Measurements from ENCODE around the gene FMR1NB.

GRCh38 chrX:147981038-147981752 is at the start of gene FMR1NB:
- TF ChIP-seq GABPA (IDR thresholded peaks at IDR 0.05; ENCODE audit: low read depth), result no peak
- TF ChIP-seq YY1 (IDR thresholded peaks at IDR 0.05; ENCODE audit: low read depth, low read length), result no peak
- TF ChIP-seq CTCF (IDR thresholded peaks at IDR 0.05 in 2 of 3, conservative IDR thresholded peaks at IDR 0.05 in 1 of 3; ENCODE audit: control insufficient read depth in 2 of 3, extremely low read depth in 1 of 3, insufficient read depth in 1 of 3, low read depth in 3 of 3, low read length in 3 of 3), result no peak
- TF ChIP-seq ASH2L (IDR thresholded peaks at IDR 0.05; ENCODE audit: borderline replicate concordance, low read depth), result no peak
- TF ChIP-seq HDAC6 (IDR thresholded peaks at IDR 0.05; ENCODE audit: unreplicated experiment), result no peak
- TF ChIP-seq POLR2A (IDR thresholded peaks at IDR 0.05; ENCODE audit: low read depth, low read length), result no peak
- no peak for TF ChIP-seq DPF2 (IDR thresholded peaks at IDR 0.05)
- no peak for TF ChIP-seq ZBED1 (IDR thresholded peaks at IDR 0.05; ENCODE audit: borderline replicate concordance)
- TF ChIP-seq MYB (IDR thresholded peaks at IDR 0.05; ENCODE audit: borderline replicate concordance, low read depth, low read length), result no peak
- TF ChIP-seq SREBF1 (IDR thresholded peaks at IDR 0.05; ENCODE audit: low read length), result no peak
- no peak for TF ChIP-seq TBL1XR1 (IDR thresholded peaks at IDR 0.05; ENCODE audit: low read depth, low read length)
- no peak for TF ChIP-seq SPI1 (IDR thresholded peaks at IDR 0.05; ENCODE audit: borderline replicate concordance, insufficient read depth, low read depth, low read length)
- TF ChIP-seq HDAC2 (IDR thresholded peaks at IDR 0.05), result no peak

All from GM12878 (cell line).